Inflammatory macrophage (primary cell): ENCODE results near the gene MCM7.
"Not testable (repeated sequence)": the region's sequence is repeated elsewhere in the genome, so short reads cannot be mapped to it uniquely, and the experiment has no call there.

Source experiments
- DNase-seq, 2 donors: peaks; one replicate each; pipeline ENCODE4 v3.0.0-alpha.2; 2020 to 2022
- total RNA-seq, 18 experiments: gene quantifications; one replicate each; lab custom pipeline; 2026; ENCODE audit warnings: mixed read lengths in 6 of 18, inconsistent platforms in 2 of 18; lab: John Stamatoyannopoulos, UW

MCM7 gene
- 24.4 to 109 (median 72.7) reads per million in 18 experiments for total RNA-seq

DNA sequence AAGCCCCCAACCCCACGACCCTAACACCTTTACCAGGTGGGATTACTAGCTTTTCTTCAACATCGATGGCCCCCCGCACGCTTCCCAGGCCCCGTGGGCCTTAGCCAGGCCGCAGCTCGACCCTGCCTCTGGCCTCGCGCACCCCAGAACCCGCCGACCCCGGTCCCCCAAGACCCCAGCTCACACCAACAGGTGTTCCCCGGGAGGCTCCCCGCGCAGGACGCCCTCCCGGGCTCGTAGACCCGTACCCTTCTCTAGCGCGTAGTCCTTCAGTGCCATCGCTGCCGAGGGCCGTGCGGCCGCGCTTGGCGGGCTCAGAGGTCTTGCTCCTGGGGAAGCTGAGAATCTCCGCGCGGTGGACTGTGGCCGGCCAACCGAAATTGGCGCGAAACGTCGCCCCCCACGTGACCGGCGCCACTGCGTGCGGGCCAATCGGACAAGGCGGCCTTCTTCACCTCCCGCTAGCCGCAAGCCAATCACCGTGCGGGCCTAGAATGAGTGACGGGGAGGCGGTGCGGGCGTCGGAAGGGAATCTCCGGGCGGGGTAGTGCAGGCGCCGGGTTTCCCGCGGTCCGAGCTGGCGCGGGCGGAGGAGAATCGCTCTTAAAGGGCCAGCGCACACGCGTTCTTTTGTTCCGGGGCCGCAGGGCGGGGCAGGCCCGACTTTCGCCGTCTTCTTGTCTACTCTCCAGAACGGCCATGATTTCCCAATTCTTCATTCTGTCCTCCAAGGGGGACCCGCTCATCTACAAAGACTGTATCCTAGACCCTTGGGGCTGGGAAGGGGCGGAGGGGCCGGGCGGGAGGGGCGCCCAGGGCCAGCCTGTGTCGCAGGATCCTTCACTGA, at the start of gene MCM7, which contains the start of gene AP4M1:
MCM7 (minus strand) TSS at position 382 of the 847 bp plus-strand sequence; CDS start at position 279, 103 bp downstream.
AP4M1 (plus strand) TSS at position 628 of the 847 bp plus-strand sequence; CDS start at position 700, 72 bp downstream.
- peak; percentile 99 for DNase-seq

DNA sequence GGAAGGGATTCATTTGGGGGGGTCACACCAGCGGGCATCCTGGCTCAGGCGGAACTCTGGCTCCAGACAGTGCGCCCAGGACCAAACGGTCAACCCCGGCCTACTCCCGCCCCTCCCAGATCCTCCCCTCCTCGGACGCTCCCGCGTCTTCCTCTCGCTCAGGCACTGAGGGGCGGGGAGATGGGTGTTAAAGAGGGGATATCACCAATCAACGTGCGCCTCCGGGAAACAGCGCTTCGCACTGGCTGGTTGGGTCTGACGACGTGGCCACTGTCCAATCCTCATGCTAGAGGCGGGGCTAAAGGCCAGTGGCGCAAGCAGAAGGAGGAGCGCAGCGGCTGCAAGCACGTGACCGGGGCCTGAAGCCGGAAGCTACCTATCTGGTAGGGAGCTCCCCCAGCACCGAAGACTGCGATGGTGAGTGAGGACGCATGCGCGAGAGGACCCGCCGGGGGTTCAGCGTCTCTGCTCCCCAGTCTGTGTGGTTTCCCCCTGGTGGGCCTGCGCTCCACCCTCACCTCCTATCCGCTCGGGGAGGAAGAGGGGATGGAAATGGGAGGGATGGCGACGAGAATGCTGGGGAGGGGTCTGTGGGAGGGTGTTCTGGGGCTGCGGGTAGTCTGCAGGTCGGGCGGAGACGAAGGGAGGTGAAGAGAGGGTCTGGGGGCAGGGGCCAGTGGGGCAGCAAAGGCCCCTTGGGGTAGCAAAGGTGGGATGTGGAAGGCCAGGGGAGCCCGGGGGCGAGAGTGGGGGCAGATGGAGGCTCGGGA, 47.5 kb upstream of the MCM7 start, which contains the start of gene LAMTOR4:
LAMTOR4 (plus strand) TSS at position 360 of the 770 bp plus-strand sequence; CDS start at position 415, 55 bp downstream.
- peak; percentile 99 for DNase-seq

DNA sequence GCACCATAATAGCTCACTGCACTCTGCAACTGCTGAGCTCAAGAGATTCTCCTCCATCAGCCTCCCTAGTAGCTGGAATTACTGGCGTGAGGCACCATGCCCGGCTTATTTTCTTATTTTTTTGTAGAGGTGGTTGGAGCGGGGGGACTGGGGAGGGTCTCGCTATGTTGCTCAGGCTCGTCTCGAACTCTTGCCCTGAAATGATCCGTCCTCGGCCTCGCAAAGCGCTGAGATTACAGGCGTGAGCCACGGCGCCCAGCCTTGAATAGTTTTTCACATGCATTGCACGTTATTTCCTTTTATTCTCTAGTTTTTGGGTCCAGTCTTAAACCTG, 47.0 kb upstream of the MCM7 start:
- DNase-seq: no peak

DNA sequence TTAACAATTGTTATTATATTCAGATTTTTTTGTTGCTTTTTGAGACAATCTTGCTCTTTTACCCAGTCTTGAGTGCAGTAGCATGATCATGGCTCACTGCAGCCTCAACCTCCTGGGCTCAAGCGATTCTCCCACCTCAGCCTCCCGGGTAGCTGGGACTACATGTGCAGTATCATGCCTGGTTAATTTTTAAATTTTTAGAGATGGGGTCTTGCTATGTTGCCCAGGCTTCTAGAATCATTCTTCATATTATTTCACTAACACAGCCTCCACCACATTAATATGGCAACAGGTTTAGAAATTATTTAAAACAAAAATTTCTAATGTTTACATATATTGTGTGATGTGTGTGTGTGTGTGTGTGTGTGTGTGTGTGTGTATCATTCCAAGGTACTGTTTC, 46.1 kb upstream of the MCM7 start:
- no peak for DNase-seq

DNA sequence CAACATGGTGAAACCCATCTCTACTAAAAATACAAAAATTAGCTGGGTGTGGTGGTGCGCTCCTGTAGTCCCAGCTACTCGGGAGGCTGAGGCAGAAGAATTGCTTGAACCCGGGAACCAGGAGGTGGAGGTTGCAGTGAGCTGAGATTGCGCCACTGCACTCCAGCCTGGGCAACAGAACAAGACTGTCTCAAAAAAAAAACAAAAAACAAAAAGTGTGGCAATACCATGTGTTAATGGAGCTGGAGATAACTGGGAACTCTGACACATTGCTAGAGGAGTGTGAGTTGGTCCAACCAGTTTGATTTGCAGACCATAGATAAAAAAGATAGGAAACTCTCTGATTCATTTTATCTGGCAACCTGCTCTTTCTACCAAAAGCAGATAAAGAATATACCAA, 45.2 kb upstream of the MCM7 start:
- peak in 1 of 2 donors; percentile 35 for DNase-seq

DNA sequence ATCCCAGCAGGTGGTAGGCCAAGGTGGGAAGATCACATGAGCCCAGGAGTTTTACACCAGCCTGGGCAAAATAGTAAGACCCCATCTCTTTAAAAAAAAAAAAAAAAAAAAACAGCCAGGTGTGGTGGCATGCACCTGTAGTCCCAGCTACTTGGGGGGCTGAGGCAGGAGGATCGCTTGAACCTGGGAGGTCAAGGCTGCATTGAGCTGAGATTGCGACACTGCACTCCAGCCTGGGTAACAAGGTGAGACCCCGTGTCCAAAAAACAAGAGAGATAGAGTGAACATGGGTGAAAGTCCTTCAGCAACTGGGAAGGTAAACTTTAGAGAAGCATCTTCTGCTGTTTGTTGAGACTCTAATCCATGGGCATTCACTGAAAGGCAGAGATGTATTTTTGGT, 41.3 kb upstream of the MCM7 start:
- no peak for DNase-seq

DNA sequence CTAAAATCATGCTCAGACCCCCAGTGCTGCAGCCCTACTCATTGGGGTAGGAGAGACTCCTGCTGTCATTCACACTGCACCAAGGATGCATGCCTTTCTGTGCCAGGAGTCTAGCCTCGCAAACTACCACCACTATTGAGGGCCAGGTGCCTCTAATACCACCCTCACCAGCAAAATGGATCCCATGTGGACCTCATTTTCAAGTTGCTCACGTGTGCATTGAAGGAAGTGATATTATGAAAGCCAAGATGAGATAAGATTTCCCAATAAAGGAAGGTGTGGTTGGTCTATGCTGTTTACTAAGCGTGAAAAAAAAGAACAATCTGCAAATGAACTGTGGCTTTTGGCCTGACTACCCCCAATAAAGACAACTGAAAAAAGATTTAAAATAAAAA, 40.4 kb upstream of the MCM7 start:
- DNase-seq: peak; percentile 20 to 34

DNA sequence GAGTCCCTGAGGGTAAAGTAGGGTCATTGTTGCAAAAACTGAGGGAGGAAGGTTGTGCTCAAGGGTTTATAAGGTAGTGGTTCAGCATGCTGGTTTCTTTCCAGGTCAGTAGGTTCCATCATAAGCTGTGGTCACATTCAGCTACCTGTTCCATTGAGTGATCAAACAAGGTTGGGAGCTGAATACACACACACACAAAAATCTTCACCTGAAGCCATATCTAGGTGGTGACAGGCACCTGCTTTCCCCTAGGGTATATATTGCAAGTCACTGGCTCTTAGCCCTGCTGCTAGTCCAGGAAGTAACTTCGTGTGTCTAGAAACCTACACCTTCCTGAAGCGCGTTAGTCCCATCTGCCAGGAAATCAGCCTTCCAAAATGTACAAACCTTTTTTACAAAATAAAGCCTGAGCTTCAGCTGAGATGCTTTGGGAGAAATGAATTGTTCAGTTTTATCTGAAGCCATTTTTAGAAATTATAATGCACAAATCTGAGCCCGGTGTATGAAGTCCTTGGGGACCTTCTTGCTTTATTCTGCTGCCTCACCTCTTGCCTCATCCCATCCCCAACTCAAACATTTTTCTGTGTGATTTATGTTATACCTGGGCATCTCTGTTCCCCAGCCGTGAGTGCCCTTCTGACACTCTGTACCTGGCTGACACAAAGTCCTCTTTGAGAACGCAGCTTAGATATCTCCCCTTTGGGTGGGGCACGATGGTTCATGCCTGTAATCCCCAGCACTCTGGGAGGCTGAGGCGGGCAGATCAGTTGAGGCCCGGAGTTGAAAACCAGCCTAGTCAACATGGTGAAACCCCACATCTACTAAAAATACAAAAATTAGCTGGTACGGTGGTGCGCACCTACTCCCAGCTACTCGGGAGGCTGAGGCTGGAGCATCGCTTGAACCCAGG, 36.9 kb upstream of the MCM7 start:
- DNase-seq: no peak

DNA sequence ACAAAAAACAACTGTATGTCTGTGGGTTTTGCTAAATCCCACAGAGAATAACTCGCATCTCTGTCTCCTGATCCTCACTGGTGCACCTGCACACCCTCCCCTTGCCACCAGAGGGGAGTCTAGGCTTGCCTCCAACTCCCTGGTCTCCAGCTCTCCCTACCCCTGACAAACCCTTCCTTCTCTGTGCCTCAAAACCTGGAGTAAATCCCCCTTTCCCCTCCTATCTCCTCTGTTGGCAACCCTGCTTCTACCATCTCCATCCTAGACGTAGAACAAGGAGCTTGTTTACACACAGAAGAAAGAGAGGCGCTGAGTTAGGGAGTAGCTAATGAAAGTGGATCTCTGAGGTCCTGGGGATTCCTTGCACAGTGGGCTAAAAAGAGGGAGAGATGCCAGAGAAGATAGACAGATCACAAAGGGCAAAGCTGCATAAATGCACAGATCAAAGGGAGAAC, 31.5 kb upstream of the MCM7 start:
- DNase-seq: peak; percentile 66 to 75

DNA sequence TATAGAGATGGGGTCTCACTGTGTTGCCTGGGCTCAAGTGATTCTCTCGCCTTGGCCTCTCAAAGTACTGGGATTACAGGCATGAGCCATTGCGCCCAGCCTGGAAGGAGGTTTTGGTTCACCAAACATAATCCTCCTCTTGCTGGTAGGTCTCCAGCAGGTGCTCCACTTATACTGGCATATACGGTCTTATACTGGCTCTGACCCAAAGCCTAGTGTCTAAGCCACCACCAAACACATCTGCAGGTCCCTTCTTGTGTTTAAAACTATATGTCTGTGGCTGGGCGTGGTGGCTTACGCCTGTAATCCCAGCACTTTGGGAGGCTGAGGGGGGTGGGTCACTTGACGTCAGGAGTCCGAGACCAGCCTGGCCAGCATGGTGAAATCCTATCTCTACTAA, 30.9 kb upstream of the MCM7 start:
- DNase-seq: no peak

DNA sequence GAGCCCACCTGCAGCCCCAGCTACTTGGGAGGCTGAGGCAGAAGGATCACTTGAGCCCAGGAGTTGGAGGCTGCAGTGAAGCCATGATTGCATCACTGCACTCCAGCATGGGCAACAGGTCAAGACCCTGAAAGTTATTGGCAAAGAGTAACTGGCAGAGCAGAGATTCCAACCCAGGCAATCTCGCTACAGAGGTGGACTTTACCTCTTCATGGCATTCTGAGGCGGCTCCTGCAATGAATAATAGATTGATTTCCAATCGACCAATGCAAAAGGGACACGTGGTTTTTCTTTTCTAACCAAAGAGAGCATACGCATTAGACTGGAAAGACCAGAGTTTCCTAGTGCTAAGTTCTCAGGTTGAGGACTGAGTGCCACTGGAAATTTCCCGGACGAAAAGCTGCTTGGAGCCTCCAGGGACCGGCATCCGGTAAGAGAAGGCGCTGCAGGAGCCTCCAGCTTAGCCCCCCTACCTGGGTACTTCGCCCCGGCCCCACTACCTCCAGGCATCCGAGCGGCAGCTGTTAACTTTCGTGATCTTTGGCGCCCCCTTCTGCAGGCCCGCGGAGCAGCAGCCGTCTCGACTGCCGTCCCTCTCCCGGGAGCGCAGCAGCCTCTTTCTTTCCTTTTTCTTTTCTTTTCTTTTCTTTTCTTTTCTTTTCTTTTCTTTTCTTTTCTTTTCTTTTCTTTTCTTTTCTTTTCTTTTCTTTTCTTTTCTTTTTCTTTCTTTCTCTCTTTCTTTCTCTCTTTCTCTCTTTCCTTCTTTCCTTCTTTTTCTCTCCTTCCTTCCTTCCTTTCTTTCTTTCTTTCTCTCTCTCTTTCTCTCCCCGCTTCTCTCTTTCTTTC, 29.6 kb upstream of the MCM7 start:
- peak; percentile 56 to 63 for DNase-seq

DNA sequence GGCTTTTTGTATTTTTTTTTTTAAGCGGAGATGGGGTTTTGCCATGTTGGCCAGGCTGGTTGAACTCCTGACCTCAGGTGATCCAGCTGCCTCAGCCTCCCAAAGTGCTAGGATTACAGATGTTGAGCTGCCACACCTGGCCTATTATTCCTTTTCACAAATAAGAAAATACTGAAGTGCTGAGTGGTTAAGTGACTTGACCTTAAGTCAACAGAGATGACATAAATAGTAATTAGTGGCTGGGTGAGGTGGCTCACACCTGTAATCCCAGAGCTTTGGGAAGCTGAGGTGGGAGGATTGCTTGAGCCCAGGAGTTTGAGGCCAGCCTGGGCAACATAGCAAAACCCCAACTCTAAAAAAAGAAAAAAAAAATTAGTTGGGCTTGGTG, 29.0 kb upstream of the MCM7 start:
- not testable (repeated sequence) for DNase-seq

DNA sequence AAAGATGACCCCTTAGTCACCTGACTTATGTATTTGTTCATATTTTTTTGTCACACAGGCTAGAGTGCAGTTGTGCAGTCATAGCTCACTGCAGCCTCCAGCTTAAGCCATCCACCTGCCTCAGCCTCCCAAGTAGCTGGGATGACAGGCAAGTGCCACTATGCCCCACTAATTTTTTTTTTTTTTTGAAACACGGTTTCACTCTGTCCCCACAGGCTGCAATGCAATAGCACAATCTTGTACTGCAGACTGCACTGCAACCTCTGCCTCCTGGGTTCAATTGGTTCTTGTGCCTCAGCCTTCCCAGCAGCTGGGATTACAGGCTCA, 27.4 kb upstream of the MCM7 start:
- DNase-seq: no peak

DNA sequence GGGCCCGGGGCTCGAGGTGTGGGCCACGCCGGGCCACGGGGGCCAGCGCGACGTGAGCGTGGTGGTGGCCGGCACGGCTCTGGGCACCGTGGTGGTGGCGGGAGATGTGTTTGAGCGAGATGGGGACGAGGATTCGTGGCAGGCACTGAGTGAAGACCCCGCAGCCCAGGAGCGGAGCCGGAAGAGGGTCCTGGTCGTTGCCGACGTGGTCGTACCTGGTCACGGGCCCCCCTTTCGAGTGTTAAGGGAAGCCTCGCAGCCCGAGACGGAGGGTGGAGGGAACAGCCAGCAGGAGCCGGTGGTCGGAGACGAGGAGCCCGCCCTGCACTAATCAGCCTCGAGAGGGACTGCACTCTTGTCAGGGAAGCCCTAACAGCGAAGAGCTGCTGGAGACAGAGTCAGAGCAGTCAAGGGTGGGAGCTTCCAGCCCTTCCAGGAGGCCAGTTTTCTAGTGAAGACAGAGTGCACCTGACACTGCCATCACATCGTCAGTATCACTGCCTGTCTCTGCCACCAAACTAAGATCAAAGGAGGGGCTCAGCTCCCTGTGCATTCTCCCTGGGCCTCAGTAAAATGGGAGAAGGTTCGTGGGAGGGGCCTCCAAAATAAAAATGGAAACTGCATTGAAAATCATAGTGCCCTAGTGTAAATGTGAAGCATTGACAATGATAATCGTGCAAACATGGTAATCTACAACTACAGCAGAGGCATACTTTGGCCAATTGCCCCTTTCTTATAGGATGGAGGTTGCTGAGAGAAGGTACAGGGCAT, 26.9 kb upstream of the MCM7 start:
- no peak for DNase-seq

DNA sequence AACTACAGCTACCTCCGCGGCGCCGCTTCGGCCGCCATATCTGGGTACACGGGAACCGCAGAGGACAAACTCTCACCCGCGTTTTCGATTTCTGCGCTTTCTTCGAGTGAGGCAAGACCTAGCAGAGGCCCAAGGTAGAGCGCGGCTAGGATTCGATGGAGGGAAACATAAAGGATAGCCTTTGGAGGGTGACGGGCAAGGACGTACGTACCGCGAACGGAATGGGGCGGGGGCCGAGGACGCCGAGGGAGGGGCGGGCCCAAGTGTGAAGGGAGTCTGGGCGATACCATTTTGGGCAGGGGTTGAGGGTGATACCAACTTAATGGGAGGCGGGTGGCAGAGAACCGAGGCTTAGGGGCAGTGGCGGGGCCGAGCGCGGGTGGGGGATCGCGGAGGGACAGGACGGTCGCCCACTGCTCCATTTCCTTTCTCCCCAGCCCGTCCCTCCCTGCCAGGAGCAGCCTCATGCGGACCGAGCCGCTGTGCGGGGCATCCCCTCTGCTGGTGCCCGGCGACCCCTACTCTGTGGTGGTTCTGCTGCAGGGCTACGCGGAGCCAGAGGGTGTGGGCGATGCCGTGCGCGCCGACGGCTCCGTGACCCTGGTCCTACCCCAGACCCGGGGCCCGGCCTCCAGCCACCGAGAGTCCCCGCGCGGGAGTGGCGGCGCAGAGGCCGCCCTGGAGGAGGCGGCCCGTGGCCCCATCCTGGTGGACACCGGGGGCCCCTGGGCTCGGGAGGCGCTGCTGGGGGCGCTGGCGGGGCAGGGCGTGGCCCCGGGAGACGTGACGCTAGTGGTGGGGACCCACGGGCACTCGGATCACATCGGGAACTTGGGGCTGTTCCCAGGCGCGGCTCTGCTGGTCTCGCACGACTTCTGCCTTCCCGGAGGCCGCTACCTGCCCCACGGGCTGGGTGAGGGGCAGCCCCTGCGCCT, 26.0 kb upstream of the MCM7 start, which contains the start of gene MBLAC1:
MBLAC1 (plus strand) TSS at position 37 of the 935 bp plus-strand sequence; CDS start at position 466, 429 bp downstream.
- DNase-seq: peak; percentile 88 to 91

DNA sequence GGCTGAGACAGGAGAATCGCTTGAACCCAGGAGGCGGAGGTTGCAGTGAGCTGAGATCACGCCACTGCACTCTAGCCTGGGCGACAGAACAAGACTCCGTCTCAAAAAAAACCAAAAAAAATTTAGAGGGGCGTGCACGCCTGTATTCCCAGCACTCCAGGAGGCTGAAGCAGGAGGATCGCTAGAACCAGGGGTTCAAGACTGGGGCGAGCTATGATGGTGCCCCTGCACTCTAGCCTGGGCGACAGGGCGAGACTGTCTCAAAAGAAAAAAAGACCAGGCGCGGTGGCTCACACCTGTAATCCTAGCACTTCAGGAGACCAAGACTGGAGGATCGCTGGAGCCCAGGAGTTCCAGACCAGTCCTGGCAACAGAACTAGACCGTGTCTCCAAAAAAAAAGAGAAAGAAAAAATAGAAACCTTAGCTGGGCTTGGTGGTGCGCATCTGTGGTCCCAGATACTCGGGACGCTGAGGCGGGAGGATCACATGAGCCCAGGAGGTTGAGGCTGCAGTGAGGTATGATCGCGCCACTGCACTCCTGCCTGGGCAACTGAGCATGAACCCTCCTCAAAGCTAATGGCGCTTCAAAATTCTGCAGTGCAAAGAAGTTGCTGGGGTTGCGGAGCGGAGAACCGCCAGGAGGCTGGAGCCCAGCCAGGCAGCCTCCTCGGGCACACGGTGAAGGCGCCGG, 25.2 kb upstream of the MCM7 start:
- no peak for DNase-seq

DNA sequence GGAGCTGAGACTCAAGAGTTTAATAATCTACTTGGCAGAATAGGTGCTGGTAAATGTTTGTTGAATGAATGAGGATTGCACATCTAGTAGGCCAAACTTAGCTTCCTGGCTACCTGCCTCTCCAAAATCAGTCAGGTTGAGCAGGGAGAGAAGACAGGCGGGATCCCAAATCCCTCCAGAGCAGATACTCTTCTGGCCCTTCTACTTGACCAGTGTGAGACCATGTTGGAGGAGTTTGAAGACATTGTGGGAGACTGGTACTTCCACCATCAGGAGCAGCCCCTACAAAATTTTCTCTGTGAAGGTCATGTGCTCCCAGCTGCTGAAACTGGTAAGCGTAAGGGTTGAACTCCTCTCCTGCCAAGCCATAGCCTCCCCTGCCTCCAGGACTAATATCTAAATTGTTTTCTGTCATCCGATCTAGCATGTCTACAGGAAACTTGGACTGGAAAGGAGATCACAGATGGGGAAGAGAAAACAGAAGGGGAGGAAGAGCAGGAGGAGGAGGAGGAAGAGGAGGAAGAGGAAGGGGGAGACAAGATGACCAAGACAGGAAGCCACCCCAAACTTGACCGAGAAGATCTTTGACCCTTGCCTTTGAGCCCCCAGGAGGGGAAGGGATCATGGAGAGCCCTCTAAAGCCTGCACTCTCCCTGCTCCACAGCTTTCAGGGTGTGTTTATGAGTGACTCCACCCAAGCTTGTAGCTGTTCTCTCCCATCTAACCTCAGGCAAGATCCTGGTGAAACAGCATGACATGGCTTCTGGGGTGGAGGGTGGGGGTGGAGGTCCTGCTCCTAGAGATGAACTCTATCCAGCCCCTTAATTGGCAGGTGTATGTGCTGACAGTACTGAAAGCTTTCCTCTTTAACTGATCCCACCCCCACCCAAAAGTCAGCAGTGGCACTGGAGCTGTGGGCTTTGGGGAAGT, 23.4 kb upstream of the MCM7 start:
- no peak for DNase-seq

DNA sequence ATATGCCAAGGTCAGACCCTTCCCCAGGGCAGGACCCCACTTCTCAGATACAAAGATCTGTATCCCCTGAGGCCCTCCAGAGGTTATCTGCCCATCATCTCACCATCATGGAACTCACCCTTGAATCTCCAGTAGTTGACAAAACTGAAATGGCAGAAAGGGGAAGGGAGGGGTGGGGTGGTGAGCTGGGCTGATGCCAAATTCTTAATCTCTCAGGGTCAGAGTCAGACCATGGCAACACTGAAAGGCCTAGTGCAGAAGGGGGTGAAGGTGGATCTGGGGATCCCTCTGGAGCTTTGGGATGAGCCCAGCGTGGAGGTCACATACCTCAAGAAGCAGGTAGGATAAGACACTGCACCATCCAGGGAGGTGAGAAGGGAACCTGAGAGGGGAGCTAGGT, 21.4 kb upstream of the MCM7 start:
- DNase-seq: no peak
